GM12873 (cell line): Measurements from ENCODE around the gene EMX2.

Source experiments
- CTCF ChIP-seq: IDR thresholded peaks from 2 replicates; pipeline ENCODE4 v1.5.1; 2012; ENCODE audit warnings: low read depth, mild to moderate bottlenecking, moderate library complexity, low read length, control low read depth; ENCODE audit not compliant: insufficient read depth; ENCODE audit errors: missing control alignments

EMX2 gene

GRCh38 chr10:117552156-117552631, 9.6 kb downstream of the EMX2 start:
- no peak for TF ChIP-seq CTCF

GRCh38 chr10:117552701-117553141, 10.2 kb downstream of the EMX2 start:
- no peak for TF ChIP-seq CTCF

GRCh38 chr10:117553142-117553814, 10.7 kb downstream of the EMX2 start:
- TF ChIP-seq CTCF = no peak

- no peak for TF ChIP-seq CTCF
Observed at GRCh38 chr10:117553815-117554172, 11.2 kb downstream of the EMX2 start.

GRCh38 chr10:117554241-117554814, 11.8 kb downstream of the EMX2 start:
- TF ChIP-seq CTCF = no peak

- no peak for TF ChIP-seq CTCF
Observed at GRCh38 chr10:117555017-117555416, 12.5 kb downstream of the EMX2 start.

GRCh38 chr10:117555863-117556262, 13.3 kb downstream of the EMX2 start:
- no peak for TF ChIP-seq CTCF
